Common myeloid progenitor, CD34-positive (primary cell): ENCODE data around the gene CAP2.
A peak's percentile ranks its signal among the peaks of the same experiment; 100 is the strongest.

Experiments
- CTCF ChIA-PET: fragments of 350-600 bp; sonication (Branson Sonifier 250); formaldehyde crosslinking; loops from one replicate; lab custom pipeline; 2021; ENCODE audit warnings: antibody characterized with exemption; lab: Charles Lee
- POLR2A ChIA-PET: fragments of 350-600 bp; sonication (Branson Sonifier 250); formaldehyde crosslinking; loops from one replicate; lab custom pipeline; 2021; ENCODE audit warnings: antibody characterized with exemption; lab: Charles Lee
- DNase-seq, 3 donors: peaks; one replicate each; pipeline versions ENCODE4 v3.0.0 to v3.0.0-alpha.2; 2013
- H3K27ac ChIP-seq, 2 experiments: 1 replicate in 1 of 2; 2 replicates in 1 of 2; pipeline ENCODE4 v1.7.0; 2013; ENCODE audit warnings: inconsistent platforms in 2 of 2, low read length in 2 of 2, mild to moderate bottlenecking in 2 of 2, low read depth in 1 of 2, moderate library complexity in 1 of 2; ENCODE audit not compliant: severe bottlenecking in 2 of 2, insufficient read depth in 1 of 2, poor library complexity in 1 of 2
- H3K27me3 ChIP-seq, 5 experiments: replicated peaks in 2 of 5; 1 replicate in 3 of 5; 2 replicates in 2 of 5; pipeline versions ENCODE4 v1.6.1 to v1.7.0; 2013; ENCODE audit warnings: low read length in 4 of 5, mild to moderate bottlenecking in 2 of 5, moderate library complexity in 2 of 5, inconsistent platforms in 1 of 5; ENCODE audit not compliant: insufficient read depth in 5 of 5, control insufficient read depth in 4 of 5
- H3K36me3 ChIP-seq, 4 experiments: 1 replicate in 2 of 4; 2 replicates in 2 of 4; pipeline versions ENCODE4 v1.6.1 to v1.7.0; 2013; ENCODE audit warnings: low read length in 3 of 4, control low read depth in 1 of 4, mild to moderate bottlenecking in 1 of 4; ENCODE audit not compliant: control insufficient read depth in 4 of 4, insufficient read depth in 4 of 4
- H3K4me1 ChIP-seq, 4 experiments: 1 replicate in 3 of 4; 2 replicates in 1 of 4; pipeline versions ENCODE4 v1.6.1 to v1.7.1; 2013; ENCODE audit warnings: low read length in 3 of 4, mild to moderate bottlenecking in 3 of 4, control low read depth in 1 of 4, inconsistent platforms in 1 of 4, moderate library complexity in 1 of 4; ENCODE audit not compliant: control insufficient read depth in 4 of 4, insufficient read depth in 4 of 4; ENCODE audit errors: control extremely low read depth in 1 of 4
- H3K4me3 ChIP-seq, 7 experiments: 1 replicate in 4 of 7; 2 replicates in 3 of 7; pipeline versions ENCODE4 v1.5.1 to v1.7.0; 2013; ENCODE audit warnings: mild to moderate bottlenecking in 7 of 7, low read length in 6 of 7, moderate library complexity in 6 of 7, inconsistent platforms in 2 of 7, low read depth in 2 of 7, control low read depth in 1 of 7; ENCODE audit not compliant: insufficient read depth in 4 of 7, control insufficient read depth in 1 of 7; ENCODE audit errors: extremely low read depth in 1 of 7
- H3K9me3 ChIP-seq, 5 experiments: 1 replicate in 4 of 5; 2 replicates in 1 of 5; pipeline versions ENCODE4 v1.6.1 to v1.7.1; 2013; ENCODE audit warnings: low read length in 4 of 5, mild to moderate bottlenecking in 2 of 5, inconsistent platforms in 1 of 5, low read depth in 1 of 5, moderate library complexity in 1 of 5; ENCODE audit not compliant: control insufficient read depth in 4 of 5, insufficient read depth in 2 of 5; ENCODE audit errors: control extremely low read depth in 1 of 5
- WGBS: methylation state at CpG from one replicate; pipeline ENCODE4 v1.1.5; 2013; ENCODE audit not compliant: insufficient coverage; 5-methylcytosine and 5-hydroxymethylcytosine counted together

CAP2 gene

DNA sequence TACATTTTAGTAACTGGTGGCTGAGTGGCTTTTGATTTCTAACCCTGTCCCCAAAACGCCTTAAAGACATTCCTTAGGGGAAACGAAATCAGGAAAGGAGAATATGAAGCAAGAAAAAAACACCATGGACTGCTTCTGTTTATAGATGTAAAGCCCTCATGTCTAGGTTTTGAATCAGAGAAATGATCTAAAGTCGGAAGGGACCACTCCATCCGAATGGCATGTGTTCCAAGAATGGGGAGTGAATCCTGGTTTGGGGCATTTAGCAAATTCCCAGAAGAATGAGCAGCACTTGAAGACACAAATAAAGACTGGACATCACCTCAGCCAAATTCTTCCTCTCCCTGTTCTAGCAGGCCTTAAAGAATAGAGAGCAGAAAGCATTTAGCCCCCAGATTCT, 65.6 kb downstream of the CAP2 start:
- WGBS: 100% methylated on average over 4 of the region's 4 CpGs
- Histone ChIP-seq H3K27ac (no peak overlapping the region), H3K36me3 (no peaks in the 10 kb centered on the region), H3K9me3 (no peaks in the 10 kb centered on the region), H3K4me1 (no peaks in the 10 kb centered on the region), H3K4me3 (no peak overlapping the region), H3K27me3 (no peaks in the 10 kb centered on the region)
- POLR2A ChIA-PET: no interaction called here
- DNase-seq: no peak
- CTCF ChIA-PET: interaction anchor here (1.2 kb wide), 1 partner anchor 12 kb away, joined by 3 read pairs; no protein-coding TSS in a partner anchor

DNA sequence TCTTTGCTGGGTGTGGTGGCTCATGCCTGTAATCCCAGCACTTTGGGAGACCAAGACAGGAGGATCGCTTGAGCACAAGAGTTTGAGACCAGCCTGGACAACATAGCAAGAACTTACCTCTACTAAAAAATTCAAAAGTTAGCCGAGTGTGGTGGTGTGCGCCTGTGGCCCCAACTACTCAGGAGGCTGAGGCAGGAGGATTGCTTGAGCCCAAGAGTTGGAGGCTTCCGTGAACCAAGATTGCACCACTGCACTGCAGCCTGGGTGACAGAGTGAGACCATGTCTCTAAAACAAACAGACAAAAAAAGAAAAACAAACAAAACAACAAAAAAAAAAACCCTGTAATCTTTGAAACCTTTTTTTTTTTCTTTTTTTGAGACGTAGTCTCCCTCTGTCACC, 67.5 kb downstream of the CAP2 start:
- H3K36me3 ChIP-seq: no peaks in the 10 kb centered on the region
- no peaks in the 10 kb centered on the region for H3K9me3 ChIP-seq
- 87% methylated on average over 3 of the region's 5 CpGs for WGBS
- no peak overlapping the region for H3K27ac ChIP-seq
- no peak for DNase-seq
- H3K4me1 ChIP-seq: no peaks in the 10 kb centered on the region
- CTCF ChIA-PET: no interaction called here
- H3K4me3 ChIP-seq: no peak overlapping the region
- H3K27me3 ChIP-seq: no peaks in the 10 kb centered on the region
- POLR2A ChIA-PET: no interaction called here

DNA sequence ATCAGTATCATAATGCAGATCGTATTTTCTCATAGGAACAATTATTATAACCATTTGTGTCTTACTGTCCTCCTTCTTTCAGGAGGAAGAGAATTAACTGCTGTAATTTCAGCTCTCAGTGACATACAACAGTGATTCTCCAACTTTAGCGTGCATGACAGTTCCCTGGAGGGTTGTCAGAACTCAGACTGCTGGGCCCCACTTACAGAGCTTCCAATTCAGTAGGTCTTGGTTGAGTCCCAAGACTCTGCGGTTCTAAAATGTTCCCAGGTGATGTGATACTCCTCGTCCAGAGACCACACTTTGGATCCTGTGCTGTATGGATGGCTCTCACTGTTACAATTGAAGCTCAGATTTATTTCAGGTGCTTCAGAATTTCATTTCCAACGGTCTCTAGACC, 72.8 kb downstream of the CAP2 start:
- Histone ChIP-seq H3K4me3 (no peak overlapping the region), H3K4me1 (no peaks in the 10 kb centered on the region), H3K9me3 (no peaks in the 10 kb centered on the region), H3K27ac (no peak overlapping the region), H3K36me3 (no peaks in the 10 kb centered on the region), H3K27me3 (no peaks in the 10 kb centered on the region)
- POLR2A ChIA-PET: no interaction called here
- DNase-seq: no peak
- WGBS: 100% methylated on average over 5 of the region's 5 CpGs
- CTCF ChIA-PET: no interaction called here

DNA sequence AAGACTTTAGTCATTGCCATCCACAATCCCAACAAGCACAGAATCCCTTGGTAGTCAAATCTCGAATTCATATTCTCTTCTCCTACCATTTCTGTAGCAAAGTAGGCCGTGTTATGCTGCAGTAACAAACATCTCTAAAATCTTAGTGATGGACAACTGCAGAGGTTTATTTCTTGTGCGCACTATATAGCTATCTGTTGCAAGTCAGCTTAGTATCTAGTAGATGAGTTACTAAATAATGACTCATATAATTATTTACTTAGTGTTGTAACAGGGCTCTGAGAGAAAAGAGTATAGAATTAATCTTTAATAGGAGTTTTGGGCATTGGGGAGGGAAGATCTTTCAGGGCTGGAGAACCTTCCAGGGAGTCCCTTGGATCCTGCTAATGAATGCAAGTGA, 73.3 kb downstream of the CAP2 start:
- ChIA-PET POLR2A (no interaction called here), CTCF (no interaction called here)
- no peak for DNase-seq
- Histone ChIP-seq H3K4me1 (no peaks in the 10 kb centered on the region), H3K36me3 (no peaks in the 10 kb centered on the region), H3K27me3 (no peaks in the 10 kb centered on the region), H3K27ac (no peak overlapping the region), H3K9me3 (no peaks in the 10 kb centered on the region), H3K4me3 (no peak overlapping the region)
- WGBS: 100% methylated on average over 1 of the region's 3 CpGs

DNA sequence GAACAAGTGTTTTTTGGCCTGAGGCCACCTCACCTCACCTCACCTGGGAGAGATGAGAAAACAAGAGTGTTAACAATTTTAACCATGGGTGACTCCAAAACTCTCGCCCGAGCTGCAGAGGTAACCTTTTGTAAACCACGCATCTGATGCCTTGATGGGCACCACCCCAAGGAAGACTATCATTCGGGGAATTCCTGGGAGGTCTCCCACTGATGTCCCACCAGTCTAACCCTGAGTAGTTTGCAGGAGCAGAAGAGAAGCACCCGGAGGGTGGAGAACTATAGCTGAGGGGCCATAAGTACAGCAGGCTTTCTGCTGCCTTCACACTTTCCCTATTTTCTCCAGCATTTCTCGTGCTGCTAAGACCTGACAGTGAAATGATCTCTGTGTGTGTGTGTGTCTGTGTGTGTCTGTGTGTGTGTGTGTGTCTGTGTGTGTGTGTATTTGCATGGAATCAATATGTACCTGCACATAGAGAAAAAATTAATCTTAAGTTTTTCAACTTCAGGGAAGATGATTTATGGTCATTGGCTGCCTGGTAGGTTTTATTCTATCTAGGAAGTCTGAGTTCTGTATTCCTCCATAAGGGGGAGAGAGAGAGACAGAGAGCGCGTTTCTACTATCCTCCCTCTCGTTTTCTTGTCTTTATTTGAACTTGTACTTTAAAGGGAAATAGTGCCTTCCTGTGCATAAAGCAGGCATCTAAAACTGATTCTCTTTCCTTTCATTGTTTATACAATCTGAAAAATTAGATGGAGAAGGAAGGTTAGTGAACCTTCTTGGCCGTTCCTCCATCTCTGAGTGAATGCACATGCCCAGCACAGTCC, 75.8 kb downstream of the CAP2 start:
- CTCF ChIA-PET: interaction anchor here (0.8 to 1.1 kb wide), 2 partner anchors 24 to 112 kb away, joined by 3 to 4 read pairs; no protein-coding TSS in a partner anchor
- no peaks in the 10 kb centered on the region for H3K9me3 ChIP-seq
- no peak overlapping the region for H3K27ac ChIP-seq
- WGBS: 93% methylated on average over 5 of the region's 10 CpGs
- no peaks in the 10 kb centered on the region for H3K36me3 ChIP-seq
- peak; percentile 27 to 56 (median 54) for DNase-seq
- no peak overlapping the region for H3K4me3 ChIP-seq
- H3K27me3 ChIP-seq: peaks cover 0 to 4% (median 0%) of the 10 kb centered on the region in 5 experiments
- no peaks in the 10 kb centered on the region for H3K4me1 ChIP-seq
- POLR2A ChIA-PET: no interaction called here

DNA sequence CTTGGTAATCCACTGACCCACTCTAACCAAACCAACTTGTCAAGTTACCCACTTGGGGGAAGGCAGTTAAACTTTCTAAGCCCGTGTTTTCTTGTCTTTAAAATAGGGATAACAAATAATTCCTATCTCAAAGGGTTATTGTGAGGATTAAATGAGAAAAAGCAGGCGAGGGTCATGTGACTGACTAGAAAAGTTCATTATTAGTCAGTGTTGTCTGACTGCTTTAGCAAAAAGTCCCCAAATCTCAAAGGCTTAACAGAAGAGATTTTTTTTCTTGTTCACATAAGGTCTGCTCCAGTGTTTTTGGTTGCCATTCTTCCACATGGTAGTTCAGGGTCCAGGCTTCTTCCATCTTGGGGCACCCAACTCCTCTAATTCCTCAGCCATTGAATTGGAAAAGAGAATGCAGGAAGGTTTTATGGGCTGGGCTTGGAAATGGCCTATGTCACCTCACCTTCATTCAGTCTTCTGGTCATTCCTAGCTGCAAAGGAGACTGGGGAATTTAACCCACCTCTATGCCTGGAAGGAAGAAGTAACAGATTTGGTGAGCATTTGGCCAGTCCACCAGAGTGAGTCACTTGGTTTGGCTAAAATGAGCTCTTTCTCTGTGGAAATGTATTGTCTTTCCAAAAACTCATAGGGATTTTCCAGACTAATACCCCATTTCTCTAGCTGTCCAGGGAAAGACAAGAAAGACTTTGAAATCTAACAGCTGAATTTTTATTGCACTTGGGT, 77.0 kb downstream of the CAP2 start:
- WGBS: no CpG with 5 or more reads among the region's 2 CpGs
- POLR2A ChIA-PET: no interaction called here
- CTCF ChIA-PET: interaction anchor here (0.8 to 1.4 kb wide), 4 partner anchors 23 to 311 kb away, joined by 3 to 6 read pairs (median 4); no protein-coding TSS in a partner anchor

DNA sequence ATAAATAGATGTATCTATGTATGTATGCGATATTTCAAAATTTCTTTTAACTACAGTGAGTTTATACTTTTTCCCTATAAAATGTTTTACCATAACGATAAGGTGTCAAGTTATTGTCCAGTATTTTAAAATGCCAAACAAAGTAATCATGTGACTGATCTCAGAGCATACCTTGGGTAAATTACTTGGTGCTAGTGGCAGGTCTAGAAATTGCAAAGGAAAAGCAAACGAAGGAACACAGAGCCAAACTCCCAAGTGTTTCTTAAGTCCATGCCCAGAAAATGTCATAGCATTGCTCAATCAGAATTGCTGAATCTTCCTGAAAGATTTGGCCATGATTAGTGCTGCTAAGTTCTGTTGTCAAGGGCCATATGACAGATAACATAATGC, 77.5 kb downstream of the CAP2 start:
- Histone ChIP-seq H3K27ac (no peak overlapping the region), H3K4me1 (no peaks in the 10 kb centered on the region), H3K27me3 (peaks cover 0 to 4% (median 0%) of the 10 kb centered on the region in 5 experiments), H3K36me3 (no peaks in the 10 kb centered on the region), H3K9me3 (no peaks in the 10 kb centered on the region), H3K4me3 (no peak overlapping the region)
- ChIA-PET POLR2A (no interaction called here), CTCF (interaction anchor here (0.9 to 1.4 kb wide), 3 partner anchors 110 to 310 kb away, joined by 4 to 6 read pairs (median 4); no protein-coding TSS in a partner anchor)
- no peak for DNase-seq
- WGBS: 80% methylated on average over 1 of the region's 3 CpGs

More for the DNA sequence above, 77.0 kb downstream of the CAP2 start:
- Histone ChIP-seq H3K36me3 (no peaks in the 10 kb centered on the region), H3K4me3 (no peak overlapping the region), H3K27me3 (peaks cover 0 to 4% (median 0%) of the 10 kb centered on the region in 5 experiments), H3K4me1 (no peaks in the 10 kb centered on the region), H3K9me3 (no peaks in the 10 kb centered on the region), H3K27ac (no peak overlapping the region)
- DNase-seq: no peak
